Stimulated activated memory B cell treated with anti-CD40 and anti-IgM and Interleukin-4, amounts not matched to agents 10 μg/mL and 1 μg/mL and 100 μg/mL, for 72 hours (primary cell): ENCODE results near the gene MAGEA2B.
A peak's percentile ranks its signal among the peaks of the same experiment; 100 is the strongest.
"Not testable (repeated sequence)": the region's sequence is repeated elsewhere in the genome, so short reads cannot be mapped to it uniquely, and the experiment has no call there.

ENCODE experiments used
- ATAC-seq: fragments of 150-1000 bp; cut with Tn5 transposase; 2 replicates; pipeline ENCODE4 v1.10.0; 2021
- H3K27ac Mint-ChIP-seq: one replicate; pipeline ENCODE4 v1.8.0; 2022; ENCODE audit warnings: mild to moderate bottlenecking, mixed read lengths
- H3K27me3 Mint-ChIP-seq: one replicate; pipeline ENCODE4 v1.8.0; 2022; ENCODE audit warnings: mixed read lengths
- H3K36me3 Mint-ChIP-seq: one replicate; pipeline ENCODE4 v1.8.0; 2022; ENCODE audit warnings: mixed read lengths
- H3K4me1 Mint-ChIP-seq: one replicate; pipeline ENCODE4 v1.8.0; 2022; ENCODE audit warnings: mixed read lengths
- H3K4me3 Mint-ChIP-seq: one replicate; pipeline ENCODE4 v1.8.0; 2022; ENCODE audit warnings: mild to moderate bottlenecking, moderate library complexity, mixed read lengths
- H3K9me3 Mint-ChIP-seq: one replicate; pipeline ENCODE4 v1.8.0; 2022; ENCODE audit warnings: mixed read lengths

Gene MAGEA2B

GRCh38 chrX:152713815-152714787, at the start of gene MAGEA2B:
Gene MAGEA2B (plus strand): TSS chrX:152714628. CDS start chrX:152717107, 2,479 bp downstream.
- H3K4me3 Mint-ChIP-seq, ATAC-seq, H3K9me3 Mint-ChIP-seq, H3K27ac Mint-ChIP-seq, H3K27me3 Mint-ChIP-seq, H3K4me1 Mint-ChIP-seq, H3K36me3 Mint-ChIP-seq: not testable (repeated sequence)

- H3K36me3 Mint-ChIP-seq: no peaks in the 10 kb centered on the region
- H3K4me1 Mint-ChIP-seq: no peaks in the 10 kb centered on the region
- no peaks in the 10 kb centered on the region for H3K9me3 Mint-ChIP-seq
- H3K27me3 Mint-ChIP-seq: no peaks in the 10 kb centered on the region
- no peak for ATAC-seq
- H3K4me3 Mint-ChIP-seq: no peak overlapping the region
- H3K27ac Mint-ChIP-seq: no peak overlapping the region
Observed at GRCh38 chrX:152674135-152674534, 40.3 kb upstream of the MAGEA2B start.

GRCh38 chrX:152674652-152675051, 39.8 kb upstream of the MAGEA2B start:
- not testable (repeated sequence) for H3K4me3 Mint-ChIP-seq, H3K36me3 Mint-ChIP-seq, H3K27me3 Mint-ChIP-seq, ATAC-seq, H3K4me1 Mint-ChIP-seq, H3K27ac Mint-ChIP-seq, H3K9me3 Mint-ChIP-seq

GRCh38 chrX:152681012-152681411, 33.4 kb upstream of the MAGEA2B start:
- not testable (repeated sequence) for H3K27ac Mint-ChIP-seq, H3K4me3 Mint-ChIP-seq, H3K4me1 Mint-ChIP-seq, H3K36me3 Mint-ChIP-seq, H3K27me3 Mint-ChIP-seq, H3K9me3 Mint-ChIP-seq
- peak; percentile 43 for ATAC-seq

GRCh38 chrX:152697952-152698931, 16.2 kb upstream of the MAGEA2B start, which contains the start of gene MAGEA3:
Gene MAGEA3 (plus strand): TSS chrX:152698794. CDS start chrX:152700833, 2,039 bp downstream.
- H3K27ac Mint-ChIP-seq, H3K4me3 Mint-ChIP-seq, H3K9me3 Mint-ChIP-seq, H3K4me1 Mint-ChIP-seq, H3K36me3 Mint-ChIP-seq, ATAC-seq, H3K27me3 Mint-ChIP-seq: not testable (repeated sequence)

GRCh38 chrX:152700390-152700789, 14.0 kb upstream of the MAGEA2B start:
- H3K36me3 Mint-ChIP-seq, H3K9me3 Mint-ChIP-seq, H3K4me3 Mint-ChIP-seq, H3K27ac Mint-ChIP-seq, H3K27me3 Mint-ChIP-seq, ATAC-seq, H3K4me1 Mint-ChIP-seq: not testable (repeated sequence)

GRCh38 chrX:152706500-152706899, 7.9 kb upstream of the MAGEA2B start:
- not testable (repeated sequence) for H3K27ac Mint-ChIP-seq, H3K4me1 Mint-ChIP-seq, H3K36me3 Mint-ChIP-seq, H3K4me3 Mint-ChIP-seq, ATAC-seq, H3K27me3 Mint-ChIP-seq, H3K9me3 Mint-ChIP-seq

- not testable (repeated sequence) for H3K9me3 Mint-ChIP-seq, H3K27ac Mint-ChIP-seq, H3K4me3 Mint-ChIP-seq, H3K4me1 Mint-ChIP-seq, ATAC-seq, H3K27me3 Mint-ChIP-seq, H3K36me3 Mint-ChIP-seq
Observed at GRCh38 chrX:152709173-152709572, 5.3 kb upstream of the MAGEA2B start, which contains the start of gene CSAG2. Gene CSAG2 (minus strand): TSS chrX:152709273. CDS start chrX:152709112, 161 bp downstream.

GRCh38 chrX:152713195-152713594, 1.2 kb upstream of the MAGEA2B start:
- H3K9me3 Mint-ChIP-seq, ATAC-seq, H3K36me3 Mint-ChIP-seq, H3K27me3 Mint-ChIP-seq, H3K4me3 Mint-ChIP-seq, H3K4me1 Mint-ChIP-seq, H3K27ac Mint-ChIP-seq: not testable (repeated sequence)

- no peaks in the 10 kb centered on the region for H3K27me3 Mint-ChIP-seq
- no peaks in the 10 kb centered on the region for H3K9me3 Mint-ChIP-seq
- no peaks in the 10 kb centered on the region for H3K4me1 Mint-ChIP-seq
- ATAC-seq: no peak
- H3K4me3 Mint-ChIP-seq: no peak overlapping the region
- H3K27ac Mint-ChIP-seq: no peak overlapping the region
- no peaks in the 10 kb centered on the region for H3K36me3 Mint-ChIP-seq
Observed at GRCh38 chrX:152725409-152725808, 11.0 kb downstream of the MAGEA2B start.

- Mint-ChIP-seq H3K27ac (no peak within 1 kb of the TSS), H3K4me1 (no peaks in the 10 kb centered on the region), H3K4me3 (no peak within 1 kb of the TSS), H3K9me3 (no peaks in the 10 kb centered on the region), H3K36me3 (no peaks in the 10 kb centered on the region), H3K27me3 (no peaks in the 10 kb centered on the region)
- ATAC-seq: no peak
Observed at GRCh38 chrX:152733261-152733975, 19.0 kb downstream of the MAGEA2B start, which contains the start of the genes CSAG1 and MAGEA12. Gene CSAG1 (minus strand): TSS chrX:152733721. CDS start chrX:152732460, 1,261 bp downstream. Gene MAGEA12 (plus strand): TSS chrX:152733757. CDS start chrX:152736162, 2,405 bp downstream.

- not testable (repeated sequence) for H3K27ac Mint-ChIP-seq, ATAC-seq, H3K36me3 Mint-ChIP-seq, H3K9me3 Mint-ChIP-seq, H3K4me3 Mint-ChIP-seq, H3K27me3 Mint-ChIP-seq, H3K4me1 Mint-ChIP-seq
Observed at GRCh38 chrX:152734143-152734858, 19.9 kb downstream of the MAGEA2B start.

GRCh38 chrX:152735101-152735500, 20.7 kb downstream of the MAGEA2B start:
- Mint-ChIP-seq H3K36me3 (no peaks in the 10 kb centered on the region), H3K4me3 (no peak overlapping the region), H3K4me1 (no peaks in the 10 kb centered on the region), H3K27me3 (no peaks in the 10 kb centered on the region), H3K27ac (no peak overlapping the region), H3K9me3 (no peaks in the 10 kb centered on the region)
- no peak for ATAC-seq

- no peaks in the 10 kb centered on the region for H3K9me3 Mint-ChIP-seq
- ATAC-seq: no peak
- no peaks in the 10 kb centered on the region for H3K4me1 Mint-ChIP-seq
- H3K27me3 Mint-ChIP-seq: no peaks in the 10 kb centered on the region
- H3K4me3 Mint-ChIP-seq: no peak overlapping the region
- H3K27ac Mint-ChIP-seq: no peak overlapping the region
- H3K36me3 Mint-ChIP-seq: no peaks in the 10 kb centered on the region
Observed at GRCh38 chrX:152735860-152736511, 21.6 kb downstream of the MAGEA2B start.
